H1 (cell line): ENCODE data around the gene GCK.

Experiments used
- ASH2L ChIP-seq: fragments of 200-600, 300-600 bp; sonication (generic); IDR thresholded peaks from one replicate; pipeline ENCODE4 v1.7.1; 2017; ENCODE audit warnings: low read length
- CTCF ChIP-seq, 3 experiments: IDR thresholded peaks; 1 replicate in 2 of 3; 2 replicates in 1 of 3; pipeline versions ENCODE4 v1.5.1 to v1.6.1; 2011; ENCODE audit warnings: low read length in 3 of 3, mild to moderate bottlenecking in 3 of 3, inconsistent platforms in 2 of 3, low read depth in 1 of 3, moderate library complexity in 1 of 3; ENCODE audit not compliant: insufficient read depth in 1 of 3; ENCODE audit errors: control extremely low read depth in 1 of 3
- MAX ChIP-seq: IDR thresholded peaks from 2 replicates; pipeline ENCODE4 v1.6.1; 2012; ENCODE audit warnings: inconsistent platforms
- POLR2AphosphoS5 ChIP-seq: IDR thresholded peaks from 2 replicates; pipeline ENCODE4 v1.6.1; 2011; ENCODE audit warnings: low read depth, low read length
- SIN3A ChIP-seq, 2 experiments: IDR thresholded peaks in 1 of 2; conservative IDR thresholded peaks in 1 of 2; 2 replicates each; pipeline ENCODE4 v1.6.1; 2011 to 2012; ENCODE audit warnings: low read length in 2 of 2, improper control_type of control experiment in 1 of 2, low read depth in 1 of 2, mild to moderate bottlenecking in 1 of 2
- TAF1 ChIP-seq: IDR thresholded peaks from 2 replicates; pipeline ENCODE4 v1.6.1; 2011; ENCODE audit warnings: mild to moderate bottlenecking, low read depth, low read length
- YY1 ChIP-seq: IDR thresholded peaks from 2 replicates; pipeline ENCODE4 v1.6.1; 2011; ENCODE audit warnings: low read depth, mild to moderate bottlenecking, low read length

GRCh38 chr7:44156453-44157010, 32.7 kb downstream of the GCK start:
- TF ChIP-seq CTCF (IDR thresholded peaks at IDR 0.05; ENCODE audit: control extremely low read depth in 1 of 3, insufficient read depth in 1 of 3, low read depth in 1 of 3, low read length in 3 of 3) (no peak), MAX (no peak), TAF1 (no peak), POLR2AphosphoS5 (no peak), YY1 (no peak), ASH2L (no peak), SIN3A (conservative IDR thresholded peaks at IDR 0.05 in 1 of 2, IDR thresholded peaks at IDR 0.05 in 1 of 2; ENCODE audit: low read depth in 1 of 2, low read length in 2 of 2) (no peak)
